Caco-2 (cell line): ENCODE results near the gene KIF20B. TPM values are rescaled to one million over a fixed set of nuclear protein-coding genes. Genes with fewer than 3 reads are reported as not detected.

Experiments
- BruUV-seq: library from RNA; stranded (reverse); fragments of 400-500 nt; replicated peaks from 2 replicates; lab custom pipeline; 2021; lab: Mats Ljungman, UMichigan
- CTCF ChIA-PET: fragments of 300-600 bp; sonication (Branson Sonifier 250); formaldehyde crosslinking; loops from one replicate; lab custom pipeline; 2022; ENCODE audit warnings: antibody characterized with exemption; lab: Charles Lee
- POLR2A ChIA-PET: fragments of 300-600 bp; sonication (Branson Sonifier 250); formaldehyde crosslinking; loops from one replicate; lab custom pipeline; 2022; ENCODE audit warnings: antibody characterized with exemption; lab: Charles Lee
- DNase-seq, 2 experiments: peaks; one replicate each; pipeline versions ENCODE4 v3.0.0 to v3.0.0-alpha.2; 2020 to 2022
- H3K27me3 ChIP-seq: replicated peaks from 2 replicates; pipeline ENCODE4 v1.6.0; 2011; ENCODE audit warnings: low read length; ENCODE audit not compliant: control insufficient read depth, insufficient read depth
- H3K36me3 ChIP-seq: 2 replicates; pipeline ENCODE4 v1.5.1; 2011; ENCODE audit warnings: low read length; ENCODE audit not compliant: control insufficient read depth, insufficient read depth
- H3K4me1 ChIP-seq: fragments of 250-450 bp; sonication (Bioruptor Pico); 2 replicates; pipeline ENCODE4 v1.5.1; 2020; ENCODE audit warnings: mild to moderate bottlenecking
- H3K4me3 ChIP-seq: 2 replicates; pipeline ENCODE4 v1.5.1; 2011; ENCODE audit warnings: low read depth, mild to moderate bottlenecking, control low read depth, low read length
- H3K9me3 ChIP-seq: fragments of 250-450 bp; sonication (Bioruptor Pico); 2 replicates; pipeline ENCODE4 v1.5.1; 2020; ENCODE audit warnings: mild to moderate bottlenecking, moderate library complexity
- H3K27ac Mint-ChIP-seq: one replicate; pipeline ENCODE4 v1.8.0; 2022; ENCODE audit warnings: mixed read lengths; ENCODE audit not compliant: unreplicated experiment
- H3K27me3 Mint-ChIP-seq: one replicate; pipeline ENCODE4 v1.8.0; 2022; ENCODE audit warnings: mixed read lengths; ENCODE audit not compliant: insufficient read depth, unreplicated experiment
- H3K36me3 Mint-ChIP-seq: one replicate; pipeline ENCODE4 v1.8.0; 2022; ENCODE audit warnings: mild to moderate bottlenecking, mixed read lengths; ENCODE audit not compliant: insufficient read depth, unreplicated experiment
- H3K4me1 Mint-ChIP-seq: one replicate; pipeline ENCODE4 v1.8.0; 2022; ENCODE audit warnings: low read depth, mixed read lengths; ENCODE audit not compliant: unreplicated experiment
- H3K4me3 Mint-ChIP-seq: one replicate; pipeline ENCODE4 v1.8.0; 2022; ENCODE audit warnings: mild to moderate bottlenecking, moderate library complexity, mixed read lengths; ENCODE audit not compliant: unreplicated experiment
- H3K9me3 Mint-ChIP-seq: one replicate; pipeline ENCODE4 v1.8.0; 2022; ENCODE audit warnings: mixed read lengths; ENCODE audit not compliant: unreplicated experiment
- CTCF ChIP-seq, 2 experiments: fragments of 200-600 bp in 1 of 2; IDR thresholded peaks; 1 replicate in 1 of 2; 2 replicates in 1 of 2; pipeline versions ENCODE4 v1.5.1 to v1.8.0; 2011 to 2022; ENCODE audit warnings: antibody characterized with exemption in 1 of 2, control low read depth in 1 of 2, inconsistent platforms in 1 of 2, low read depth in 1 of 2, low read length in 1 of 2, mild to moderate bottlenecking in 1 of 2, moderate library complexity in 1 of 2; ENCODE audit not compliant: insufficient read depth in 1 of 2, severe bottlenecking in 1 of 2, unreplicated experiment in 1 of 2
- intact Hi-C: fragments of 100-400 bp; cut with micrococcal nuclease; formaldehyde crosslinking; loops from one replicate; pipeline ENCODE4 v1.10.0; 2022; ENCODE audit not compliant: unreplicated experiment
- total RNA-seq: library from RNA; stranded (reverse); gene quantifications from 2 replicates; pipeline ENCODE4 v1.2.3, GENCODE V29; 2022

KIF20B gene
- total RNA-seq, 1 experiment from 2014 or later: 43.9 TPM

GRCh38 chr10:89734616-89735015, 33.2 kb downstream of the KIF20B start:
- BruUV-seq: no TSS peak
- no peak overlapping the region for H3K27ac Mint-ChIP-seq
- intact Hi-C loops: no loop called here
- no peak for DNase-seq
- H3K36me3 ChIP-seq: no peaks in the 10 kb centered on the region; the same call in 1 of the 2 replicates
- H3K27me3 ChIP-seq: no peaks in the 10 kb centered on the region
- H3K27me3 Mint-ChIP-seq: no peaks in the 10 kb centered on the region
- no peaks in the 10 kb centered on the region for H3K9me3 ChIP-seq
- ChIA-PET CTCF (no interaction called here), POLR2A (no interaction called here)
- no peak overlapping the region for H3K4me3 ChIP-seq
- peaks cover 26% of the 10 kb centered on the region for H3K36me3 Mint-ChIP-seq
- TF ChIP-seq CTCF (IDR thresholded peaks at IDR 0.05; ENCODE audit: insufficient read depth in 1 of 2, low read depth in 1 of 2, low read length in 1 of 2, severe bottlenecking in 1 of 2, unreplicated experiment in 1 of 2): no peak
- no peak overlapping the region for H3K4me3 Mint-ChIP-seq
- no peaks in the 10 kb centered on the region for H3K9me3 Mint-ChIP-seq
- H3K4me1 ChIP-seq: no peaks in the 10 kb centered on the region
- no peaks in the 10 kb centered on the region for H3K4me1 Mint-ChIP-seq

- ChIA-PET POLR2A (no interaction called here), CTCF (no interaction called here)
- TF ChIP-seq CTCF (IDR thresholded peaks at IDR 0.05; ENCODE audit: insufficient read depth in 1 of 2, low read depth in 1 of 2, low read length in 1 of 2, severe bottlenecking in 1 of 2, unreplicated experiment in 1 of 2): no peak
- H3K36me3 Mint-ChIP-seq: peaks cover 32% of the 10 kb centered on the region
- no TSS peak for BruUV-seq
- Histone ChIP-seq H3K4me1 (no peaks in the 10 kb centered on the region), H3K27me3 (no peaks in the 10 kb centered on the region), H3K9me3 (no peaks in the 10 kb centered on the region), H3K4me3 (no peak overlapping the region), H3K36me3 (no peaks in the 10 kb centered on the region; the same call in none of the 2 replicates)
- no peak overlapping the region for H3K4me3 Mint-ChIP-seq
- intact Hi-C loops: no loop called here
- no peaks in the 10 kb centered on the region for H3K4me1 Mint-ChIP-seq
- no peak overlapping the region for H3K27ac Mint-ChIP-seq
- no peaks in the 10 kb centered on the region for H3K27me3 Mint-ChIP-seq
- DNase-seq: no peak
- H3K9me3 Mint-ChIP-seq: no peaks in the 10 kb centered on the region
These were observed 37.3 kb downstream of the KIF20B start for GRCh38 chr10:89738551-89739209.

GRCh38 chr10:89741126-89741762, 39.9 kb downstream of the KIF20B start:
- H3K36me3 Mint-ChIP-seq: peaks cover 42% of the 10 kb centered on the region
- H3K4me3 ChIP-seq: no peak overlapping the region
- POLR2A ChIA-PET: interaction anchor here (1.3 kb wide), 1 partner anchor 98 kb away, joined by 4 read pairs; no protein-coding TSS in a partner anchor
- H3K4me3 Mint-ChIP-seq: no peak overlapping the region
- TF ChIP-seq CTCF (IDR thresholded peaks at IDR 0.05; ENCODE audit: insufficient read depth in 1 of 2, low read depth in 1 of 2, low read length in 1 of 2, severe bottlenecking in 1 of 2, unreplicated experiment in 1 of 2): no peak
- no peaks in the 10 kb centered on the region for H3K9me3 ChIP-seq
- no peak overlapping the region for H3K27ac Mint-ChIP-seq
- BruUV-seq: no TSS peak
- H3K27me3 ChIP-seq: no peaks in the 10 kb centered on the region
- no peak for DNase-seq
- CTCF ChIA-PET: no interaction called here
- H3K4me1 ChIP-seq: no peaks in the 10 kb centered on the region
- no peaks in the 10 kb centered on the region for H3K9me3 Mint-ChIP-seq
- H3K4me1 Mint-ChIP-seq: no peaks in the 10 kb centered on the region
- intact Hi-C loops: no loop called here
- no peaks in the 10 kb centered on the region for H3K27me3 Mint-ChIP-seq
- H3K36me3 ChIP-seq: peaks cover 3% of the 10 kb centered on the region
